Pancreas (tissue), 10 donors: ENCODE results near the gene FAM167B. TPM values are rescaled to one million over a fixed set of nuclear protein-coding genes. Genes with fewer than 3 reads are reported as not detected.

Experiments
- ATAC-seq, 4 donors: fragments of 200-7000 bp; cut with Tn5 transposase; one replicate each; pipeline versions ENCODE4 v1.8.0 to v1.9.1; 2020; ENCODE audit warnings: mild to moderate bottlenecking in 4 of 4, moderate library complexity in 4 of 4
- DNase-seq, 6 donors: peaks; one replicate each; pipeline ENCODE4 v3.0.0-alpha.2; 2020
- FAIRE-seq: peaks from 2 replicates; lab custom pipeline; 2012; peaks lifted over from hg19 to GRCh38; lab: Jason Lieb, UNC
- H3K27ac ChIP-seq, 4 donors: fragments of 200-600 bp; sonication (generic); 1 replicate in 3 of 4; 2 replicates in 1 of 4; pipeline versions ENCODE4 v1.5.0 to v1.8.0; 2020
- H3K27me3 ChIP-seq, 4 donors: fragments of 200-600 bp; one replicate each; pipeline ENCODE4 v1.8.0; 2021
- H3K36me3 ChIP-seq, 3 donors: fragments of 200-600 bp; sonication (generic) in 1 of 3; one replicate each; pipeline versions ENCODE4 v1.5.0 to v1.8.0; 2020 to 2021
- H3K4me1 ChIP-seq, 3 donors: fragments of 200-600 bp; one replicate each; pipeline ENCODE4 v1.8.0; 2021
- H3K4me3 ChIP-seq, 4 donors: fragments of 200-600 bp; sonication (generic) in 2 of 4; one replicate each; pipeline versions ENCODE4 v1.5.0 to v1.8.0; 2020 to 2021
- H3K9me3 ChIP-seq, 4 donors: fragments of 200-600 bp; one replicate each; pipeline ENCODE4 v1.8.0; 2021
- WGBS, 2 donors: extraction: QIAGEN DNeasy Blood & Tissue Kit; methylation state at CpG; one replicate each; pipeline ENCODE4 v1.1.7; 2013; 5-methylcytosine and 5-hydroxymethylcytosine counted together
- intact Hi-C, 3 donors: fragments of 100-400 bp; cut with DNase I; formaldehyde crosslinking; loops; one replicate each; pipeline versions ENCODE4 v1.11.1 to v1.14.2; 2022
- polyA plus RNA-seq, 2 donors: library from polyadenylated mRNA; stranded (reverse); fragments of 200-250 nt; gene quantifications; one replicate each; pipeline ENCODE4 v1.2.3, GENCODE V29; 2013
- total RNA-seq, 6 donors: library from RNA; stranded (reverse); fragmentation: NEBNext Ultra II Directional in 4 of 6; extraction: Animal tissue kit (Norgen Biotek cat#: 25700) in 4 of 6; gene quantifications; one replicate each; pipeline versions ENCODE4 v1.2.1 to v1.2.4, GENCODE V29; 2021 to 2023
- TF ChIP-seq, protein P1 (sequence below), 4 donors: fragments of 200-600 bp; sonication (generic) in 3 of 4; IDR thresholded peaks; one replicate each; pipeline versions ENCODE4 v1.5.0 to v1.8.0; 2021; ENCODE audit warnings: antibody characterized with exemption in 4 of 4
- donor health status: healthy with polysubstance abuse.
- donor health status: DM: no; HTN: no; CAD: no; lungs with moderate emphysema.
- donor health status: DM: no; HTN: no; CAD: no.
- donor health status: control.
- donor health status: control.
- donor health status: Bipolar disorder and iron deficiency.
- donor health status: DM: yes; HTN: yes; CAD: no.
- donor health status: DM: no; HTN: no; CAD: no.
- donor health status: DM: no; HTN: no; CAD: no.
- donor health status: DM: yes; HTN: yes; CAD: no.

The FAM167B gene
- total and polyA plus RNA-seq, 8 donors = 1.6 to 12.0 (median 3.5) TPM

DNA sequence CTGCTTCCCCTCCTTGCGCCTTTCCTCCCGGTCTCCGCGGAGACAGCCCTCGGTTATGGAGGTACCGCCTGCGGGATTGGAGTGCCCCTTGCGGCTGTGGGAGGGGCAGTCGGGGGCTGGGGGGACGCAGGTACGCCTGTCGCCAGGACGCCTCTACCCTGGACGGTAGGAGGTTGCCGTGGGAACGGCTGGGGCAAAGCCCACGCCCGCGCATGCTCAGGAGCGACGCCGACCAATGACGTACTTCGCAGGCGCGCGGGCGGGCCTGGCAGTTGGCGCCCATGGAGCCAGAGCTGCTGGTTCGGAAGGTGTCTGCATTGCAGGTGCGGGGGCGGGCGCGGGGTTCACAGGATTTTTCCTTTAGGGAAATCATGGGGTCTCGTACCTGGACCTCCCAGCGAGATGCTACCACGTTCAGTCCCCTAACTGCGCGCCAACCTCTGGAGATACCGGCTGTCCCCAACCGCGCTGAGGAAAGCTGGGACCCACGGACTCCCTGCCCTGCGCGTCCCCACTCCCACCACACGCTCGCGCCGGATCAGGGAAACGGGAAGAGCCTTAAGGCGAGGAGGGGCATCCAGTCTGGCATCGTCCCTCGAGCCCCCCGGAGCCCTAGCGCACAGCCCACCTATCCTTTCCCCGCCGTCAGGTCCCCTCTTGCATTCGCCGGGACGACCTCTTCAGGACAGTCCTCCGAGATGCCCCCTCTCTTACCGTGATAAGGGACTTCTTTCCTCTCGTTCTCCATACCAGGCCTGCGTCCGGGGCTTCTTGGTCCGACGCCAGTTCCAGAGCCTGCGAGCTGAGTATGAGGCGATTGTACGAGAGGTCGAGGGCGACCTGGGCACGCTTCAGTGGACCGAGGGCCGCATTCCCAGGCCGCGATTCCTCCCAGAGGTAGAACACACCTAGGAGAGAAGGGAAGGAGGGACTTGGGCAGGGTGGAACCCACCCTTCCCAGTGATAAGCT lies 41.3 kb upstream of the FAM167B start, which contains the start of gene IQCC:
Gene IQCC, plus strand, starts transcription at position 271 of the 970 bp plus-strand sequence. Its CDS starts 11 bp downstream, at position 282.
- TF ChIP-seq, protein P1, sequence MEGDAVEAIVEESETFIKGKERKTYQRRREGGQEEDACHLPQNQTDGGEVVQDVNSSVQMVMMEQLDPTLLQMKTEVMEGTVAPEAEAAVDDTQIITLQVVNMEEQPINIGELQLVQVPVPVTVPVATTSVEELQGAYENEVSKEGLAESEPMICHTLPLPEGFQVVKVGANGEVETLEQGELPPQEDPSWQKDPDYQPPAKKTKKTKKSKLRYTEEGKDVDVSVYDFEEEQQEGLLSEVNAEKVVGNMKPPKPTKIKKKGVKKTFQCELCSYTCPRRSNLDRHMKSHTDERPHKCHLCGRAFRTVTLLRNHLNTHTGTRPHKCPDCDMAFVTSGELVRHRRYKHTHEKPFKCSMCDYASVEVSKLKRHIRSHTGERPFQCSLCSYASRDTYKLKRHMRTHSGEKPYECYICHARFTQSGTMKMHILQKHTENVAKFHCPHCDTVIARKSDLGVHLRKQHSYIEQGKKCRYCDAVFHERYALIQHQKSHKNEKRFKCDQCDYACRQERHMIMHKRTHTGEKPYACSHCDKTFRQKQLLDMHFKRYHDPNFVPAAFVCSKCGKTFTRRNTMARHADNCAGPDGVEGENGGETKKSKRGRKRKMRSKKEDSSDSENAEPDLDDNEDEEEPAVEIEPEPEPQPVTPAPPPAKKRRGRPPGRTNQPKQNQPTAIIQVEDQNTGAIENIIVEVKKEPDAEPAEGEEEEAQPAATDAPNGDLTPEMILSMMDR (IDR thresholded peaks at IDR 0.05) = no peak
- Histone ChIP-seq H3K4me3 (peak within 1 kb of the TSS; percentile 32 to 77 (median 62)), H3K36me3 (no peaks in the 10 kb centered on the region), H3K4me1 (peaks cover 0 to 13% (median 3%) of the 10 kb centered on the region in 3 donors), H3K27me3 (no peaks in the 10 kb centered on the region), H3K9me3 (no peaks in the 10 kb centered on the region), H3K27ac (peak within 1 kb of the TSS; percentile 33 to 50 (median 42))
- peak; percentile 83 to 89 (median 86) for ATAC-seq
- intact Hi-C loops = no loop called here
- 0 to 1% methylated on average over 69 to 77 of the region's 77 CpGs for whole genome bisulfite sequencing, 2 donors
- DNase-seq = peak; percentile 89 to 97 (median 92)
- FAIRE-seq = no peak

DNA sequence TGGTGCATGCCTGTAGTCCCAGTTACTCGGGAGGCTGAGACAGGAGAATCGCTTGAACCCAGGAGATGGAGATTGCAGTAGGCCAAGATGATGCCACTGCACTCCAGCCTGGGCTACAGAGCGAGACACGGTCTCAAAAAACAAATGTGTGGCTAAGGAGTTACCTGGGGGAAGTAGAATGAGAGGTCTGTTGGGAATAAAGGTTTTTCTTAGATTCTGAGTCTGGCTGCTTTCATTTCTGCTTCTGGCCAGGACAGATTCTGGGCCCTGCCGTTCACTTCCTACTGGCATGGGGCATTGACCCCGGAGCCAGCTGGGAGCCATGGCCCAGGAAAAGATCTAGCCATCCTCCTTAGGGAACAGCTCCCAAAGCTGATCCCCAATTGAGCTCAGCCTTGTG lies 38.6 kb upstream of the FAM167B start:
- FAIRE-seq (no peak), DNase-seq (no peak), ATAC-seq (no peak)
- Histone ChIP-seq H3K27ac (no peak overlapping the region), H3K27me3 (no peaks in the 10 kb centered on the region), H3K9me3 (no peaks in the 10 kb centered on the region), H3K36me3 (no peaks in the 10 kb centered on the region), H3K4me3 (no peak overlapping the region), H3K4me1 (peaks cover 0 to 7% (median 3%) of the 10 kb centered on the region in 3 donors)
- intact Hi-C loops = no loop called here
- TF ChIP-seq, protein P1 (IDR thresholded peaks at IDR 0.05) = no peak
- WGBS, 2 donors = 82% methylated on average over 6 of the region's 6 CpGs

DNA sequence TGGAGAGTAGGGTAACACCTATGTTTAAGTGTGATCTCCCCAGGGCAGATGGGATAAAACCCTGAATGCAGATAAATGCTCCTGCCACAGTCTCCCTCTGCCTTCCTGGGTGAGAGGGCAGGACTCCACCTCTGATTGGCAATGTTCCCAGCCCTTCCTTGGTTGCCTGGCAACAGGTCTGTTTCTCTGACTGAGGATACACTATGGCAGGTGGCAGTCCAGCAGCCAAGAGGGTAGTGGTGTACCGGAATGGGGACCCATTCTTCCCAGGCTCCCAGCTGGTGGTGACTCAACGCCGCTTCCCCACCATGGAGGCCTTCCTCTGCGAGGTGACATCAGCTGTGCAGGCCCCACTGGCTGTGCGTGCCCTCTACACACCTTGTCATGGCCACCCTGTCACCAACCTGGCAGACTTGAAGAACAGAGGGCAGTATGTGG lies 38.1 kb upstream of the FAM167B start, which contains the start of gene DCDC2B:
Gene DCDC2B, plus strand, starts transcription at position 199 of the 438 bp plus-strand sequence. Its CDS starts 5 bp downstream, at position 204.
- no peak within 1 kb of the TSS for H3K27ac ChIP-seq
- WGBS, 2 donors = 60% methylated on average over 5 of the region's 5 CpGs
- DNase-seq (peak; percentile 76 to 89 (median 84)), ATAC-seq (peak; percentile 37 to 56 (median 56)), FAIRE-seq (no peak)
- TF ChIP-seq, protein P1 (IDR thresholded peaks at IDR 0.05) = no peak
- peaks cover 0 to 7% (median 3%) of the 10 kb centered on the region in 3 donors for H3K4me1 ChIP-seq
- no peak within 1 kb of the TSS for H3K4me3 ChIP-seq
- no peaks in the 10 kb centered on the region for H3K27me3 ChIP-seq
- H3K36me3 ChIP-seq = no peaks in the 10 kb centered on the region
- intact Hi-C loops = no loop called here
- no peaks in the 10 kb centered on the region for H3K9me3 ChIP-seq

DNA sequence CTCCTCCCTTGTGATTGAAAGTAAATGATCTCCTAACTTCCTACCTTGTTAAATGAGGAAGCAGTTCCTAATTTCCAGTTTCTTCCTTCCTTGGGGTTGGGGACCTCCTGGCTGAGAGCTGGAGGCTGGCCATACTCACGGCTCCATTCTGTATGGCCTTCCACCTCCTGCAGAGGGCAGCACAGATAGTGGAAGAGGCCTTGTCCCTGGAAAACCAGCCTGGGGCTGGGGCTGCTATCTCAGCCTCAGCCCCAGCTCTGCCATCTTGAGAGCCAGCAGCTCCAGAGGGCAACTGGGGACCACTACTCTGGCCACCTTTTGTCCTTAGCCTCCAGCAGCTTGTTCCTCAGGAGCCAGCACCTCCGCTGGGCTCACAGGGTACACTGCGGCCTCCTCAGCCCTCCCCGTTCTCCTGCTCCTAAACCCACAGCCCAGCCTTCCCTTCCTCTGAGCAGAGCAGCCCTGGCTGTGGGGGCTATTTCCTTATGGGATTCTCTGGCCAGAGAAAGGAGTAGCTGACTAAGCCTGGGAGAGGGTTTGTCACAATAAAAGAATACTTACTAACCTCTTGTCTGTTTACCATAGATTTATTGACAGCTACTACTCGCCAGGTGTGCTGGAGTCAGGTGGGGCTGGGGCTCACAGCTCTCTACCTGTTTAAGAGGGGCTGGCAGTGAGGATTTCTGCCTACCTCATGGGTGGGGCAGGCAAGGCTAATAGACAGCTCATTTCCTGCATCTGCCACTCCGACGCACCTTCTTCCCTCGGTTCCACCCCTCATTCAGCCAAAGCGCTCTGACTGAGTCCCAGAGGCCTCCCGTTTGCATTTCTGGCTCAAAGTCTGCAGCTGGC lies 31.2 kb upstream of the FAM167B start:
- Histone ChIP-seq H3K27ac (no peak overlapping the region), H3K36me3 (peaks cover 0 to 10% (median 0%) of the 10 kb centered on the region in 3 donors), H3K27me3 (no peaks in the 10 kb centered on the region), H3K4me1 (peaks cover under 1 to 2% (median under 1%) of the 10 kb centered on the region in 3 donors), H3K9me3 (no peaks in the 10 kb centered on the region), H3K4me3 (no peak overlapping the region)
- 73 to 80% methylated on average over 10 of the region's 10 CpGs for WGBS, 2 donors
- DNase-seq (peak in 4 of 6 donors; percentile 45 to 68 (median 57)), ATAC-seq (peak; percentile 66 to 96 (median 90)), FAIRE-seq (no peak)
- TF ChIP-seq, protein P1 (IDR thresholded peaks at IDR 0.05) = peak; percentile 46 to 68 (median 62)
- intact Hi-C loops = no loop called here
